RCC 7860 (cell line): ENCODE results near the gene CBFB.
"Not testable (repeated sequence)": the region's sequence is repeated elsewhere in the genome, so short reads cannot be mapped to it uniquely, and the experiment has no call there.

ENCODE experiments used
- DNase-seq: peaks from one replicate; pipeline ENCODE4 v3.0.0-alpha.2; 2015; ENCODE audit warnings: low spot score
- FAIRE-seq: peaks from 2 replicates; lab custom pipeline; 2012; peaks lifted over from hg19 to GRCh38; lab: Jason Lieb, UNC

Gene CBFB

DNA sequence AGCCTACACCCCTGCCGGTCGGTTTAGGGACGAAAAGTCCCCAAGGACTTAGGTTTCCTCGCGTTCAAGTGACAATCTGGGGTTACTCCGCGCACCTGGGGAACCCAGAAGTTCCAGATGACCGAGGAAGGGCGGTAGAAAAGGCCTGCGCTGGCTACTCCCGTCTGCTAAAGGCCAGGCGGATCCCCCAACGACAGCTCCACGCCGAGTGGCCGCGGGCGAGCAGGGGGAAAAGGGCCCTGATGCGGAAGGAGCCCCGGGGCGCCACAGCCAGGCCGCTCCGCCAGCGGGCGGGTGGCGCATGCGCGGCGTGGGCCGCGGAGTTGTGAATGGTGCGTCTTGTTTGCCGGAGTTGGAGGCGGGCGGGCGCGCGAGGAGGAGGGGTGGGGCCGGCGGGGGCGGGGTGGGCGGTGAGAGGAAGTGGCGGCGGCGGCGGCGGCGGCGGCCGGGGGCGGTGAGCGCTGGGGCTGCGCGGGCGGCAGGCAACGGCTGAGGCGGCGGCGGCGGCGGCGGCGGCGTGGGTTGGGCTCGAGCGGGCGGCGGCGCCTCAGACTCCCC is at the start of gene CBFB:
CBFB (plus strand) TSS at position 454 of the 558 bp plus-strand sequence. CDS start 259 bp downstream, outside the sequence.
- no peak for FAIRE-seq
- peak; percentile 83 for DNase-seq

GRCh38 chr16:66983033-66983432 is 45.9 kb upstream of the CBFB start:
- DNase-seq (no peak), FAIRE-seq (no peak)

GRCh38 chr16:66984892-66985311 is 44.0 kb upstream of the CBFB start:
- no peak for FAIRE-seq
- no peak for DNase-seq

GRCh38 chr16:66986559-66986958 is 42.4 kb upstream of the CBFB start:
- DNase-seq (no peak), FAIRE-seq (no peak)

GRCh38 chr16:66988197-66988788 is 40.7 kb upstream of the CBFB start, which contains the start of gene CES4A:
CES4A (plus strand) TSS chr16:66988589; CDS start chr16:66988773, 184 bp downstream.
- peak; percentile 94 for FAIRE-seq

GRCh38 chr16:66991545-66992077 is 37.3 kb upstream of the CBFB start:
- FAIRE-seq = no peak
- DNase-seq = no peak

More at GRCh38 chr16:66988197-66988788, 40.7 kb upstream of the CBFB start, which contains the start of gene CES4A:
- peak; percentile 88 for DNase-seq

- not testable (repeated sequence) for DNase-seq, FAIRE-seq
These were observed 35.4 kb upstream of the CBFB start for GRCh38 chr16:66993558-66993957.

DNA sequence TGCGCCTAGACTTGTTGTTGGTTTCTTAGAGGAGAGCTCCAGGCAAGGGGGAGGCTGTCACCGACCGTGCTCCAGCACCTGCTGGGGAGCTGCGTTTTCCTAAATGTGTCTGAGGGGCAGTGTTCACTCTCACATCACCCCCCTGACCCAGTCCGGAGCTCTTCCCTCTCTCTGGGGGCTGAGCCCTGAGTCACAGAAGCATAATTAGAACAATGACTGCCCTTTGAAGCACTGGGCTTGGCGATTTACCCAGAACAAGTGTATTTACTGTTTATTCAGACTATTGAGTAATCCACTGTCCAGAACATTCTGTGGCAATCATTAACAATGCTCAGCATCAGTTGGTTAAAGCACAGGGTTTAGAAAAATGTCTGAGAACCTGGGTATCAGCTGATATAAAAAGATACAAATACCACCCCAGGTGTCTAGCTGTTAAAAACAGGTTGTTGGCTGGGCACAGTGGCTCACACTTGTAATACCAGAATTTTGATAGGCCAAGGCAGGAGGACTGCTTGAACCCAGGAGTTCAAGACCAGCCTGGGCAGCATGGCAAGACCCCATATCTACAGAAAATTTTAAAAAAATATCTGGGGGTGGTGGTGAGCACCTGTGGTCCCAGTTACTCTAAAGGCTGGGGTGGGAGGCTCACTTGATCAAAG is 32.5 kb upstream of the CBFB start:
- DNase-seq (peak; percentile 7), FAIRE-seq (no peak)

- DNase-seq (no peak), FAIRE-seq (no peak)
These were observed 32.0 kb upstream of the CBFB start for GRCh38 chr16:66996983-66997358.

DNA sequence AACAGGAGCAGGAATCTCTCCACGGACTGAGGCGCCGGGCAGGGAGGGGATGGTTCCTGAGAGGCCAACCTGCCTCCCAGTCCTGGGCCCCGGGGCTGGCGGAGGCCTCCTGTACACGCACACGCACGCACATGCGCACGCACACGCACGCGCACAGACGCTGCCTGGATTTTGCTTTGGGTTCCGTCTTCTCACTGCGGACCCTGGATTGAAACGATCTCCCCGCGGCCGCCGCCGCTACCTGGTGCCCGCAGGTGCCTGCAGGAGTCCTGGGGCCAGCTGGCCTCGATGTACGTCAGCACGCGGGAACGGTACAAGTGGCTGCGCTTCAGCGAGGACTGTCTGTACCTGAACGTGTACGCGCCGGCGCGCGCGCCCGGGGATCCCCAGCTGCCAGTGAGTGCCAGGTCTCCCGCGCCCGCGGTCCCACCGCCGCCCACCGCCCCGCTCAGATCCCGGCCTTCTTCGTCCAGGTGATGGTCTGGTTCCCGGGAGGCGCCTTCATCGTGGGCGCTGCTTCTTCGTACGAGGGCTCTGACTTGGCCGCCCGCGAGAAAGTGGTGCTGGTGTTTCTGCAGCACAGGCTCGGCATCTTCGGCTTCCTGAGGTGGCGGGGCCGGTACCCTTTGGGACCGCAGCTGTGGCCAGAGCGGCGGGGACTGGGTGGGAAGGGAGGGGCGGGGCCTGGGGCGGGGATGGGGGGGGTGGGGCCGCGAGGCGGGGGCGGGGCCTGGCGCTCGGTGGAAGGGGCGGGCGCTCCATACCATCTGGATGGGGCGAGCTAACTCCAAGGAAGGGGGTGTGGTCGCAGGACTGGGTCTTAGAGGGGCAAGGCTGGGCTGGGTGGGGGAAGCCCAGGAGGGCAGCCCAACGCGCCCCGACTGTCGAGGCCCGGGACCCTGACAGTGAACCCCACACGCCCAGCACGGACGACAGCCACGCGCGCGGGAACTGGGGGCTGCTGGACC is 28.3 kb upstream of the CBFB start:
- DNase-seq = no peak
- FAIRE-seq = no peak

- FAIRE-seq = no peak
- DNase-seq = peak; percentile 5
These were observed 27.2 kb upstream of the CBFB start for GRCh38 chr16:67001726-67002125.

DNA sequence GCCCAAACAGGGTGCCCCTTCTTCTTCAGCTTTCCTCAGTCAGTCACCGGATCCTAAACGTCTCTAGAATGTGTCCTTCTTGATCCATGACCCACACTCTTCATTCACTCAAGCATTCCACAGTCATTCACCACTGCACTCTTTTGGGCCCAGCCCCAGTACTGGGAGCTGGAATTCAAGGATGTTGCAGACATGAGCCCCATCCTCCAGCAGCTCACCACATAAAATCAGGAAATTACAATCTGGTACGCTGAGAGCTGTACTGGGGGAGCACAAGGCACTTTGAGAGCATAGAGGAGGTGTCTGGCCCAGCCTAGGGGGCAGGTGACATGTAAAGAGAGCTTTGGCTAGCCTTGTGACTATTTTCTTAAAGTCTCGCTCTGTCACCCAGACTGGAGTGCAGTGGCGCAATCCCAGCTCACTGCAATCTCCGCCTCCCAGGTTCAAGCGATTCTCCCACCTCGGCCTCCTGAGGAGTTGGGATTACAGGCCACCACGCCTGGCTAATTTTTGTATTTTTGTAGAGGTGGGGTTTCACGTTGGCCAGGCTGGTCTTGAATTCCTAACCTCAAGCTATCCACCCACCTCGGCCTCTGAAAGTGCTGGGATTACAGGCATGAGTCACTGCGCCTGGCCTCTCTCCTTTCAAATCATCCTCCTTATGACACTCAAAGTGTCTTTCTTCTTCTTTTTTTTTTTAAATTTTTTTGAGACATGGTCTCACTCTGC is 21.9 kb upstream of the CBFB start:
- DNase-seq (peak; percentile 55), FAIRE-seq (peak; percentile 82)

DNA sequence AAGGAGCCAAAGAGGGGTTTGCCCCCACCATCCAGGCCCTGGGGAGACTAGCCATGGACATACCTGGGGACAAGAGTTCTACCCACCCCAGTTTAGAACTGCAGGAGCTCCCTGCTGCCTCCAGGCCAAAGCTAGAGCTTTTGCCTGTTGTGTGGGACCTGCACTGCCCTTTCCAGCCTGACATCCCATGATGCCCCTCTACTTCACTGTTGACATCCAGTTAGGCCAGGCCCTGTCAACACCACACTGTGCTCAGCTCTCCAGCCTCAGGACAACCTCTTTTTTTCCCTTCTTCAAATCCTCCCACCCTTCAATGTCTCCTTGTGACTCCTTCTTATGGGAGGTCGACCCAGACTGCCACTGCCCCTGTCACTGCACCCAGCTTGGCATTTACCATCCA is 19.8 kb upstream of the CBFB start:
- DNase-seq (no peak), FAIRE-seq (no peak)

DNA sequence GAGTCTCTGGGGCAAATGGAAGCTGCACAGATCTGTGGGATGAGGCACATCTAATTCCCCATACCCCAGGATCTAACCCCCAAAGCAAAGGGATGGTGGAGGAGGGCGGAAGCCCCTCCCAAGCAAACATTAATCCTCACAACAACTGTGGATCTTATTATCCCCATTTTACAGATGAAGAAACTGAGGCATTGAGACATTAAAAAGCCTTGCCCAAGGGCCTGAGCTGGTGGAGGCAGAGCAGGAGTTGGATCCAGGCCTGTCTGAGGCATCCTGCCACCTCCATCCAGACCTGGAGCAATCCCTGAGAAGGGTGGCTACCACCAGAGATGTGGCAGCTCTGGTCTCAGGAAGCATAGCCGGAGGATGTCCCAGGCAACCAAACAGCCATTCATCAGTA is 17.7 kb upstream of the CBFB start:
- no peak for FAIRE-seq
- DNase-seq = no peak

GRCh38 chr16:67013233-67013822 is 15.6 kb upstream of the CBFB start:
- no peak for DNase-seq
- no peak for FAIRE-seq

GRCh38 chr16:67013823-67014633 is 14.9 kb upstream of the CBFB start:
- FAIRE-seq = no peak
- DNase-seq = no peak

GRCh38 chr16:67014634-67015312 is 14.2 kb upstream of the CBFB start:
- DNase-seq = no peak
- FAIRE-seq = no peak

DNA sequence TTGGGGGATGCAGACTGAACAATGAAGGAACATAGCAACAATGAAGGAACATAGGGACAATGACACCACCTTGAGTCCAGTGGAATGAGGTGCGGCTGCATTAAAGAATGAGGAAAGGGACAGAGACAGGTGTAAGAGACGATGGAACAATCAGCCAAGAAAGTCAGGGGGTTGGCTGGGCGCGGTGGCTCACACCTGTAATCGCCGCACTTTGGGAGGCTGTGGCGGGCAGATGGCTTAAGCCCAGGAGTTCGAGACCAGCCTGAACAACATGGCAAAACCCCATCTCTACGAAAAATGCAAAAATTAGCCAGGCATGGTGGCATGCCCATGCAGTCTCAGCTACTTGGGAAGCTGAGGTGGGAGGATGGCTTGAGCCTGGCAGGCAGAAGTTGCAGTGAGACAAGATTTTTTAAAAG is 13.6 kb upstream of the CBFB start:
- DNase-seq = no peak
- FAIRE-seq = no peak
